ENCODE measurements around the gene SECISBP2L. TPM values are rescaled to one million over a fixed set of nuclear protein-coding genes. Genes with fewer than 3 reads are reported as not detected.
"Not testable (repeated sequence)": the region's sequence is repeated elsewhere in the genome, so short reads cannot be mapped to it uniquely, and the experiment has no call there.

SECISBP2L gene, protein sequence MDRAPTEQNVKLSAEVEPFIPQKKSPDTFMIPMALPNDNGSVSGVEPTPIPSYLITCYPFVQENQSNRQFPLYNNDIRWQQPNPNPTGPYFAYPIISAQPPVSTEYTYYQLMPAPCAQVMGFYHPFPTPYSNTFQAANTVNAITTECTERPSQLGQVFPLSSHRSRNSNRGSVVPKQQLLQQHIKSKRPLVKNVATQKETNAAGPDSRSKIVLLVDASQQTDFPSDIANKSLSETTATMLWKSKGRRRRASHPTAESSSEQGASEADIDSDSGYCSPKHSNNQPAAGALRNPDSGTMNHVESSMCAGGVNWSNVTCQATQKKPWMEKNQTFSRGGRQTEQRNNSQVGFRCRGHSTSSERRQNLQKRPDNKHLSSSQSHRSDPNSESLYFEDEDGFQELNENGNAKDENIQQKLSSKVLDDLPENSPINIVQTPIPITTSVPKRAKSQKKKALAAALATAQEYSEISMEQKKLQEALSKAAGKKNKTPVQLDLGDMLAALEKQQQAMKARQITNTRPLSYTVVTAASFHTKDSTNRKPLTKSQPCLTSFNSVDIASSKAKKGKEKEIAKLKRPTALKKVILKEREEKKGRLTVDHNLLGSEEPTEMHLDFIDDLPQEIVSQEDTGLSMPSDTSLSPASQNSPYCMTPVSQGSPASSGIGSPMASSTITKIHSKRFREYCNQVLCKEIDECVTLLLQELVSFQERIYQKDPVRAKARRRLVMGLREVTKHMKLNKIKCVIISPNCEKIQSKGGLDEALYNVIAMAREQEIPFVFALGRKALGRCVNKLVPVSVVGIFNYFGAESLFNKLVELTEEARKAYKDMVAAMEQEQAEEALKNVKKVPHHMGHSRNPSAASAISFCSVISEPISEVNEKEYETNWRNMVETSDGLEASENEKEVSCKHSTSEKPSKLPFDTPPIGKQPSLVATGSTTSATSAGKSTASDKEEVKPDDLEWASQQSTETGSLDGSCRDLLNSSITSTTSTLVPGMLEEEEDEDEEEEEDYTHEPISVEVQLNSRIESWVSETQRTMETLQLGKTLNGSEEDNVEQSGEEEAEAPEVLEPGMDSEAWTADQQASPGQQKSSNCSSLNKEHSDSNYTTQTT
- 56.1 TPM for total RNA-seq

DNA sequence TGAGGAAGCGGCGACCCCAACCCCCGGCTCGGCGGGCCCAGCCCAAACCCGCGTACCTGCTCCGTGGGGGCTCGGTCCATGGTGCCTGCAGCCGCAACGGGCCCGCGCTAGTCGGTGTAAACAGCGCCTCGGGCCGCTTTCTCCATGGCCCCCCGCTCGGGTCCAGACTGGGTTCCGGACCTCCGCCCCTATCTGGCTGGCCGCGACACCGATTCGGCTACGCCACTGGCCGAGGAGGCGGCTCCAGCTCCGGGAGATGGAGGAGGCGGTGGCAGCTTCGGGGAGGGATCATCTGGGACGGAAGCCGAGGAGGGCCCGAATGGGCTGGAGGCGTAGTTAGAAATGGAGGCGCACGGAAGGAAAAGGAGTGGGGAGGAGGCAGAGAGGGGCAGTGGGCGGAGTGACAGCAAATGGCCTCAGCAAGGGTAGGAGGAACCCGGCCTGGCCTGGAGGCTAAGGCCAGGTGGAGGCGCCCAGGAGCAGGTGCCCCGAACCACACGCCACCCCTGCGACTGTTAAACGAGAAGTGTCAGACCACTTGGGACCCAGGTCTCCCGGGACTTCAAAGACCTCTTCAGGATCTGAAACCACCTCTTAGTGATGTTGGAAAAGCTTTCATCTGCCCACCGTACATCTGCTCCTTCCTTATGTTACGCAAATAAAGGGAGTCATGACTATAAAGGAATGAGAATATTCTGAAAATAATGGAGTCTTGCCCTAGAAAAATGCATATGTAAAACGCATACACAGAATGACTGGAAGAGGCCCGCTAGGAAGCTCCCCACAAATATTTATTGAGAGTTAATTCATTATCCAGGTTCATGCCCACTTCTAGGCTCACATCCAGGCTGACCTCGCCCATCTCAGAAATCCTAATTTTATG, at the start of gene SECISBP2L:
Gene SECISBP2L (minus strand): TSS at position 227 of the 883 bp plus-strand sequence. CDS start 147 bp downstream, at position 80.
- DNase-seq (ENCODE audit: low spot score): peak; percentile 95

DNA sequence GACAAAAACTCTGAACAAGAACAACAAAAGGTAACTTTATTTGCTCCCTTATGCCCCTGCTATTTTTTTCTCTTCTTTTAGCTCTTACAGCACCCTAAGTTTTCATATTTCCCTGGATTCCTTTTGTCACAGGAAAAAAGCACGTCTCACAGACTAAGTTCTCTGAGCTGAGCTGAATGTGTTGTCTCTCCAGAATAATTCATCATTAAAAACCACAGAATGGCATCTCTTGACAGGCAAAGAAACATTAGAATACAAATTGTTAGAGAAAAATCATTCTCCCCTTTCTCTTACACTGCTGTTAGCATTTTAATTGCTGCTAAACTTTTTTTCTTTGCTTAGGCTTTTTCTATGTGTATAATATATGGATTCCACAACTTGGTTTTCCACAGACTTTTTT, 48.7 kb upstream of the SECISBP2L start:
- DNase-seq (ENCODE audit: low spot score): no peak

DNA sequence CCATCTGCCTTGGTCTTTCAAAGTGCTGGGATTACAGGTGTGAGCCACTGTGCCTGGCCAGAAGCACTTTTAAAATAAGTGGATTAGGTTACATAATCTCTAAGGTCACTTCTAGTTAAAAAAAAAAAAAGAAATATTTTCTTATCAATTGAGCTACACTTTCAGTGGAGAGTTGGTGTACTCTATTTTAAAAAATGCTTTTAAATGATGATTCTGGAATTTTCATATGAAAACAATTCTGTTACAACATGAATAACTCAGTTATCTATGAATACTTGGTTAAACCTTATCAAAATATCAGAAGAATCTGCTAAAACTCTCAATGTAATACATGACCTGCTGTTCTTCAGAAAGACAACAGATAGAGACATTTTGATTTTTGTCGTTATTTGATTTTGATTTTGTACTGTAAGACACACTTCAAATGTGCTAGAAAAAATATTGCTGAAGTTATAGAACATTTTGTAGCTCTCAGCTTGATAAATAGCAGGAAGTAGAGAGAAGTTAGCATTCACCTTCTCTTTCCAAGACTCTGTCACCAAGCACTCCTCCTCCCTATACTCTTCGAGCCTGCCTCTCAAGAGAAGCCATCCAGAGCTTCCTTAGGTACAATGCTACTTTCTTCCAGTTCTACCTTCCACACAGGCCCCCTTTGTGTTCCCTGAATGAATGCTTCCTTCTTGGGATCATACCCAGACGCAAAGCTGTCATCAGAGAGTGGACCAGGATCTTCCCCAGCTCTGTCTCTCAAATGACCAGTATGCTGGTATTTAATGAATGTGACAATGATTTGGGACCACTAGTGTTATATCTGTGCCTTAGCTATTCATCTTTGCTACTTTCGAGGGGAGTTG, 47.2 kb upstream of the SECISBP2L start:
- no peak for DNase-seq (ENCODE audit: low spot score)

DNA sequence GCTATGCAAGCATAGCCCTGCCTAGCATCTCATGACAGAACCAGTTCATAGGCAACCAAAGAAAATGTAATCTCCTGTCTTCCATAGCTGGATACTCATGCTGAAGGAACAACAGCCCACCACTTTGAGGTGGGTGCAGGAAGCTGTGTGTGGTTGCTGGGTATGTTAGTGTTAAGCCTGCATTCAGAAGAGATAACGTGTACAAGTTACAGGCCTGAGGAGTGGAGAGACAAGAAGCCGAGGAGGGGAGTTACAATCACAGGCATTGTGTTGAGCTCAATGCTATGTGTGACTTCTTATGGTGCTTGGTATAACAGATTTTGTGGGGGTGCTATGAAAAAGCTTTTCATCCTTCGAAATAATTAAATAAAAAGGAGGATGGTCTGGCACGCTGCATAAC, 42.8 kb upstream of the SECISBP2L start:
- no peak for DNase-seq (ENCODE audit: low spot score)

DNA sequence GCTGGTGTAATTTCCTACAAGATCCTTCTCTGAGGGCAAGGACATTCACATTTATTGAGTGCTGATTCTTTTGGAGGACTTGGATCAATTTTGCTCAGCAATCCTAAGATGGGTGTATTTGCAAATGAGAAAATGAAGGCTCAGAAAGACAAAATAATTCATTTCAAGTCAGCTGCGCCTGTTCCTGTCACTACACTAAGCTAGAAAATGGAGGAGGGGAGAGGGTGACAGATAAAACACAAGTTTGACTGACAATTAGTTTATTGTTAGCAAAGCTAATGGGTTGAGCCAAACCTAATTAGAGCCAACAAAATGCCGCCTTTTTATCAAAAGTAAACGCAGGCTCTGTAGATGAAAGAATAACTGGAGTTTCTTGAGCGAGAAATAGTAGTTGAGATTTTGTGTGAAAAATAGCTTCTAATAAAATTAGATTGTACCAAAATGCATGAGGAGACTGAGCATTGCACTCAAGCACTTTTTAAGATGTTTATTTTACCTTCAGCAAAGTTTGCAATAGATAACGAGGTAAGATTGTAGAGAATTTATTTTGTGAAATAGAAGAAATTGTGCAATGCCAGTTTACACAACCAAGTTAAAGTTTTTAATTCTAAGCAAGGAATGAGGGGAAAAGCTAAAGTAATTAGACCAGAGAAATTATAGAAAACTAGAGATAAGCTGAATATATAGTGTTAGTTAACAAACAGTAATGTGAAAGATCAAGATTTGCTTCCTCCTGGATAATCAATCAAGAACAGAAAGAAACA, 39.6 kb upstream of the SECISBP2L start:
- DNase-seq (ENCODE audit: low spot score): no peak

DNA sequence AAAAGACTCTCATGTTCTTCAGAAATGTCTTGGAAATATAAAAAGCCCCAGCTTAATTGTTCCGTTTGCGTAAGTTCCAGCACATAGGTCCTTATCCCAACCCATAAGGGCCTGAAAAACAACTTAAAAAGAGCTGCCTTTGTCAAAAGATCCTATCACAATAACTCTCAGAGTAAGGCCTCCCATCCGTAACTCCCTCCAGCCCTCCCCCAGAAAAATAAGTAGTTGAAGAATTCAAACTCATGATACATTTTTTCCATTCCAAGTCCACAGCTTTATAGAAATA, 38.0 kb upstream of the SECISBP2L start:
- no peak for DNase-seq (ENCODE audit: low spot score)

DNA sequence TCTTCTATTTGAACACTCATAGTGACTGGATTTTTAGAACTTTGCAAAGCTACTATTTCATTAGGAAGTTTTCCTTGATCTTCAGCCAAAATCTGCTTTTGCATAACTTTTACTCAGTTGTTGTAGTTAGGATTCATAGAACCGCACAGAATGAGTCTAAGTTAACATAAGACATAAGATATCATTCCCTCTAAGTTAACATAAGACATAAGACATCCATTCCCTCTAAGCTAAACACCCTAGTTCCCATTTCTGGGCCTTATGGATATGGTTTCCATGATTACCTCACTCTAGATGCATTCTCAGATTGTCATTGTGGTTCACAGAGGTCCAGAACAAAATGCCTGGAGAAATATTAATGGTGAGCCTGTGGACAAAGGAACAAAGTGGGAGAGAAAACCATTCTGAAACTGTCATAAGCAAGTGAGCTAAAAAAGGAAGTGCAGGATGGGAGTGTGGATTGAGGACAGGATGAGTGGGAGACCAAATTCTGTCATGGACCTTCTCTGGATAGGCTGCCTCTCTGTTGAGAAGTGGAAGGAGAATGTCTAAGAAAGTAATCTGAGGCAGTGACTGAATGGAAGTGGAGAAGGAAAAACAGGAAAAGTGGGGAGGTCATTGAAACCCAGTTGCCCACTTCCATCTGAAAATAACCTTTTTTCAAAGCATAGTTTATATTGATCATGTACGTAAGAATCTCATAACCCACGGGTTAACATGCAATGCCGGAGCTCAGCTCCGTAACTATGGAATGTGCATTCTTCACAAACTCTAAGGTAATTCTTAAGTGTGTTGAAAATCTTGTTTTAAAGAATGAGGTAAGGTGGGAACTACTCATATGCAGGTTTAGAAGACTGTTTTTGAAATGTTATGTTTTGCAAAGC, 37.4 kb upstream of the SECISBP2L start:
- DNase-seq (ENCODE audit: low spot score): no peak

DNA sequence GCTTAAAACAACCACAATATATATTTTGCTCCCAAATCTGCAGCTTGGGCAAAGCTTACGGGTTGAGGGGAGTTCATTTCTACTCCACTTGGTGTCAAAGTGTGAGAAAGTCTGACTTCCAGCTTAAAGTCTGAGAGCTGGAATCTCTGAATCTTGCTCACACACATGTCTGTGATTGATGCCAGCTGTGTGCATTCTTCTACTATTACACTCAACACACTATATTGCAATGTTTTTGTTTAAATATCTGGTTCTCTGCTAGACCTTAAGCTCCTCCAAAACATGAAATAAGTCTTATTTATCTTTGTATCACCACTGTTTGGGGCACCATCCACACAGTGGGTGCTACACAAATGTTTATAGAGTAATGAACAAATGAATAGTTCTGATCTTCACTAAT, 36.7 kb upstream of the SECISBP2L start:
- no peak for DNase-seq (ENCODE audit: low spot score)

DNA sequence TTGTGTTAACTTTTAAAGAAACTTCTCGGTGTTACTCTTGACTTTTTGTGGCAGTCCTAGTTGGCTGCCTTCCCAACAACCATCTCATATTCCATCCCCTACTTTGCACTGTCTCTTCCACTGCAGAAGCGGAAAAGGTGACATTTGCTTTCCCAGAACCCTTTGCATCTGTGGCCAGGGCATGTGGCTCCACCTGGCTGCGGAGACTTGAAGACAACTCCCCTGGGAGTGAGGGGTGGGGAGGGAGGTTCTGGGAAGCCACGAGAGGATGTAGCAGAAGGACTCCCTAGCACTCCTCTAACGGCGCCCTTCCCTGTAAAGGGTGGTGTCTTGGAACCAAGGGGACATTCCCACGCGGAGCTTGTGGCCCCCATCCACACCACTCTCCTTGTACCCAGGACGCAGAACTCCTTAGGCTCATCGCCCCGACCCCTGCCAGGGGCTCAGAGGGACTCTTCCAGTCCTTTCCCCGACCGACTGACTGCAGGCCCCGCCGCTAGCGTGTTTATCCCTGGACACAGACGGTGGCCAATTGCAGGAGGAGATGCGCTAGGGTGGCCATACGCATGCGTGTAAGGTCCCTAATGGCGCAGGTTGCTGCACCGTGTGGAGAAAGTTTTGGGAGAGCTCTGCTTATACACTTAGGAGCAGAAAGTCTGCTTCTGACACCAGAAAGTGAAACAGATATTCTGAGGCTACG, 33.2 kb upstream of the SECISBP2L start:
- DNase-seq (ENCODE audit: low spot score): no peak

DNA sequence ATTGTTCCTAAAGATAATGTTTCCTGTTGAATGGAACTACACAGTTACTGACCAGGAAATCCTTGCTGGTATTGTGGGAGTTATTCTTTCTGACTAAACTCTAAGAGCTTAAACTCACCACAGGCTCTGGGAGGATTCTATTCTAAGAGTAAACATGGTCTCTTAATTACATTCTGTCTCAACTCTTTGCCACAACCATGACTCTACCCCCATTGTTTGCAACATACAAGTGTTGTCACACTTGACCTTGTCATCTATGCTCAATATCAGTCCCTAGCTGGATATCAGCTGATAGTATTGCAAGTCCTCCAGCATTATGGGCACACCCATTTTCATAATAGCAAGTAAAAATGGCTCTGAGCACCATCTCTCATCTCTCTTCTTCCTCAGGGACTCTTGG, 29.6 kb upstream of the SECISBP2L start:
- DNase-seq (ENCODE audit: low spot score): no peak

DNA sequence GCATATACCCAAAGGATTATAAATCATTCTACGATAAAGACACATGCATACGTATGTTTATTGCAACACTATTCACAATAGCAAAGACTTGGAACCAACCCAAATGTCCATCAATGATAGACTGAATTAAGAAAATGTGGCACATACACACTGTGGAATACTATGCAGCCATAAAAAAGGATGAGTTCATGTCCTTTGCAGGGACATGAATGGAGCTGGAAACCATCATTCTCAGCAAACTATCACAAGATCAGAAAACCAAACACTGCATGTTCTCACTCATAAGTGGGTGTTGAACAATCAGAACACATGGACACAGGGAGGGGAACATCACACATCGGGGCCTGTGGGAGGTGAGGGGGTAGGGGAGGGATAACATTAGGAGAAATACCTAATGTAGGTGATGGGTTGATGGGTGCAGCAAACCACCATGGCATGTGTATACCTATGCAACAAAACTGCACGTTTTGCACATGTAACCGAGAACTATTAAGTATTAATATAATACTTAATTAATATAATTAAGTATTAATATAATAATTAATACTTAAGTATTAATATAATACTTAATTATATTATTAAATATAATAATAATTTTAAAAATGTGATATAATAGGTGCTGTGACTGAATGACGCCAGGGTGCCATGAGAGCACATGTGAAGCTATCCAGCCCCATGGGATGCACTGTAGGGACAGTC, 28.5 kb upstream of the SECISBP2L start:
- not testable (repeated sequence) for DNase-seq (ENCODE audit: low spot score)

DNA sequence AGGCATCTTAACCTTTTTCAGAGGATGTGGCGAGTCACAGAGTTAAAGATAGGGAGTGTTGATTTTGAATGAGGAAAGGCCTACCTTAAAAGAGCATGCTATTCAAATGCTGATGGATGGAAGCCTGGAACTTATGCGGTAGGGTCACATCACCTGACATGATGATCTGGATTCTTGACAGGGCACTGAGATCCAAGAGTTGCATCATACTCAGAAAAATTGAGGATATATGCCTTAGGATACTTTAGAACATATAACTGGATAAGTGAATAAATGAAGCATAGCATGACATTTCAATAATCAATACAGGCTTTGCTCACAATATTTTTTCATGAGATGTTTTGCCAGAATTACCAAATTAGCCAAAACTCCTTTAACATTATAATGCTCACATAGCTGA, 20.1 kb upstream of the SECISBP2L start:
- DNase-seq (ENCODE audit: low spot score): no peak

DNA sequence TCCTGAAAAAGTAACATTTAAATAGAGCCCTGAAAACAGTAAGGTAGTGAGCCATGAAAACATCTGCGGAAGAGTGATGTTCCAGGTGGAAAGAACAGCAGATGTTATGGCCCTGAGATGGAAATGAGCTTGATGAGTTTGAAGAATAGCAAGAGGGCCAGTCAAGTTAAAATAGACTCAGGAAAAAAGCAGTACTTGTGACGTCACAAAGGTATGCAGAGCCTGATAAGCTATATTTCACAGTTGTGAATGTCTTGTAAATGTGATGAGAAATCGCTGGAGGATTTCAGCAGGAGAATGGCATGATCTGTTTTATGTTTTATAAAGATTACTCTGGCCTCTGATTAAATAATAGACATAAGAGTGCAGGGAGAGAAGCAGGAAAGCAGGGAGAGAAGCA, 18.6 kb upstream of the SECISBP2L start:
- no peak for DNase-seq (ENCODE audit: low spot score)

DNA sequence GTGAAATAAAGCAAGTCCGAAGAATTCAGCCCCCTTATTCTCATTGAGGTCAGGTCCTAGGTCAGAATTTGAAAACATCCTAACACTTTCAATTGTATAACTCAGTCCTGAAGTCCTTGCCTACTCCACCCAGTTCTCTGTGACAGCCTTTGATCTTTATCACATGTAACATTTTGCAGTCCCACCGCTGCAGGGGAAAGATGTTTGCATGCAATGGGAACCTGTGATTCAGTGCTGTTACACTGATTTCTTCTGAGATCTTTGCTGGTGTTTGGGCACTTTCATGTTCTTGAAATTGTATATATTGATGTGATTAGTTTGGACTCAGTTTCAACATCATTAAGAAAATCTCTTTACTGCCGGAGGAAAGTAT, 18.0 kb upstream of the SECISBP2L start:
- no peak for DNase-seq (ENCODE audit: low spot score)

DNA sequence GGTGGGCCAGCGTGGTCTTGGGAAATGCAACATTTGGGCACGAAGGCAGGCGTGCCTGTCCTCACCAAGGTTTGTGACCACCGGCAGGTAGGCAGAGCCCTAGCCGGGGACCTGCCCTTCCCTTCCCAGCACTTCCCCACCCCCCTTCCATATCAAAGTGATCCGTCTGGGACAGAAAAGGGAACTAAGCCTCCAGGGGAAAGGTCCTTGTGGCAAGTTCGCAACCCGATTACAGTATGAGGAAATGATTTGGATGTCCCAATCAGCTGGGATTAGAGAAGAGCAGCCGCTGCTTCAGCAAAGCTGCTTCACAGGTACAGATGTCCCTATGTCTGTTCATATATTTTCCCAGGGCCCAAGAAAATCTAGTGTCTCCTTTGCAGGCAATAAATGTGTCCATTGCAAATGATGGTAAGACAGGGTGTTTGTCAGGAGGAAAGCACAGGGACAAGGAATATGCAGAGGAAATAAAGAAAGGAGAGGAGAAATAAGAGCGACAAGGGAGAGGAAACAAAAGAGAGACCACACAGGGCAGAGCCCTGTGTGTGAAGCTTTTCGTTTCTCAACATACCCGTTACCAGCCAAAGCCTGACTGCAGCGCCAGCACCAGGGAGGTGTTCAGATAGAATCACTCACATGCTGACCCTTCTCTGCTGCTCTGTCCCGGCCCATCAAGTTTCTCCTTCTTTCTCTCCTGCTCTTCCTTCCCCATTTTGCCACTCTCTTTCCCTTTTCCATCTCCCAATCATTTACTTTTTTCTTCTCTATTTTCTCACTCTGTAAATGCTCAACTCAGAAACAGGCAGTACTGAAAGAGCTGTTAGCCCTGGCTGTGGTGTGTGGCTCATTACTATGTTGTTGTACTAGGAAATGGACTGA, 17.4 kb upstream of the SECISBP2L start:
- no peak for DNase-seq (ENCODE audit: low spot score)

DNA sequence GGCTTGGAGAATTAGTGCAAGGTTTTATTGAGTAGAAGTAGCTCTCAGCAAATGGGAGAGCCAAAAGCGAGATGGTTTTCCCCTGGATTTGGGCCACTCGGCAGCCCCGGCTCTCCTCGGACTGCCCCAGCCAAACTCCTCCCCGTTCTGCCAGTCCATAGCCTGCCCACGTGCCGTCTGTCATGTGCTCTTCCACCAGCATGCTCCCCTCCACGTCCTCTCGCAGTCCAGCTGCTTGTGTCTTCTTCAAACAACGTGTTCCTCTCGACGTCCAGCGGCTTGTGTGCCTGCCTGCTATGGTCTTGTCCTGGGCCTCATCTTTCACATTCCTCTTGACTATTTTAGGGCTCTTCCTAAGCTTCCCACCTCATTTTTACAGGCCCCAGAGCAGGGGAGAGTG, 16.7 kb upstream of the SECISBP2L start:
- no peak for DNase-seq (ENCODE audit: low spot score)
